Stimulated activated CD4-positive, alpha-beta T cell treated with anti-CD3 and anti-CD28 coated beads, Interleukin-4, amount 100 ng/mL, for 24 hours (primary cell): ENCODE results near the gene KNCN.

ENCODE experiments used
- DNase-seq: peaks from one replicate; pipeline ENCODE4 v3.0.0-alpha.2; 2020

The KNCN gene

GRCh38 chr1:46568461-46568891, 17.0 kb upstream of the KNCN start:
- no peak for DNase-seq

GRCh38 chr1:46563341-46563740, 11.9 kb upstream of the KNCN start:
- no peak for DNase-seq

GRCh38 chr1:46562498-46562897, 11.1 kb upstream of the KNCN start:
- DNase-seq: no peak

- no peak for DNase-seq
Measured at GRCh38 chr1:46558966-46559365, 7.5 kb upstream of the KNCN start.

- DNase-seq: no peak
Measured at GRCh38 chr1:46558141-46558963, 6.9 kb upstream of the KNCN start.

- DNase-seq: no peak
Measured at GRCh38 chr1:46557403-46557802, 6.0 kb upstream of the KNCN start.

- DNase-seq: no peak
Measured at GRCh38 chr1:46556822-46557221, 5.4 kb upstream of the KNCN start.

- no peak for DNase-seq
Measured at GRCh38 chr1:46555826-46556619, 4.6 kb upstream of the KNCN start.

- no peak for DNase-seq
Measured at GRCh38 chr1:46554597-46555381, 3.3 kb upstream of the KNCN start.

- DNase-seq: no peak
Measured at GRCh38 chr1:46554236-46554596, 2.8 kb upstream of the KNCN start.

GRCh38 chr1:46553506-46553905, 2.1 kb upstream of the KNCN start:
- DNase-seq: no peak

- no peak for DNase-seq
Measured at GRCh38 chr1:46552357-46553237, 1.1 kb upstream of the KNCN start.

- DNase-seq: no peak
Measured at GRCh38 chr1:46550751-46551231, 656 bp downstream of the KNCN start.

- no peak for DNase-seq
Measured at GRCh38 chr1:46549697-46550681, 1.5 kb downstream of the KNCN start.

- DNase-seq: no peak
Measured at GRCh38 chr1:46547481-46548383, 3.7 kb downstream of the KNCN start.

- no peak for DNase-seq
Measured at GRCh38 chr1:46546210-46546609, 5.2 kb downstream of the KNCN start.

- no peak for DNase-seq
Measured at GRCh38 chr1:46545784-46546183, 5.7 kb downstream of the KNCN start.

GRCh38 chr1:46544561-46545240, 6.7 kb downstream of the KNCN start:
- DNase-seq: no peak
